Smooth muscle cell (in vitro differentiated cells): Measurements from ENCODE around the gene ADGRF5. TPM values are rescaled to one million over a fixed set of nuclear protein-coding genes. Genes with fewer than 3 reads are reported as not detected.

Experiments
- DNase-seq: peaks from one replicate; lab custom pipeline; 2025; ENCODE audit not compliant: unreplicated experiment; lab: John Stamatoyannopoulos, UW
- H2AFZ ChIP-seq: fragments of 200-600 bp; sonication (generic); 2 replicates; pipeline ENCODE4 v1.6.0; 2016; ENCODE audit warnings: antibody characterized with exemption, low read depth, mild to moderate bottlenecking
- H3F3A ChIP-seq: fragments of 200-600 bp; sonication (generic); 2 replicates; pipeline ENCODE4 v1.6.0; 2017; ENCODE audit warnings: antibody characterized with exemption, low read depth
- H3K27ac ChIP-seq: fragments of 200-600 bp; sonication (generic); 2 replicates; pipeline ENCODE4 v1.5.1; 2016; ENCODE audit warnings: low read depth, mild to moderate bottlenecking
- H3K27me3 ChIP-seq: fragments of 200-600 bp; sonication (generic); 2 replicates; pipeline ENCODE4 v1.6.1; 2016; ENCODE audit warnings: low read depth, mild to moderate bottlenecking
- H3K36me3 ChIP-seq: fragments of 200-600 bp; sonication (generic); 2 replicates; pipeline ENCODE4 v1.5.1; 2016; ENCODE audit warnings: low read depth
- H3K4me1 ChIP-seq: fragments of 200-600 bp; sonication (generic); 2 replicates; pipeline ENCODE4 v1.5.1; 2016; ENCODE audit warnings: low read depth
- H3K4me2 ChIP-seq: fragments of 200-600 bp; sonication (generic); 2 replicates; pipeline ENCODE4 v1.6.0; 2016; ENCODE audit warnings: mild to moderate bottlenecking
- H3K4me3 ChIP-seq: fragments of 200-600 bp; sonication (generic); 2 replicates; pipeline ENCODE4 v1.5.1; 2016; ENCODE audit warnings: mild to moderate bottlenecking
- H3K79me2 ChIP-seq: fragments of 200-600 bp; sonication (generic); 2 replicates; pipeline ENCODE4 v1.6.0; 2016; ENCODE audit warnings: low read depth, mild to moderate bottlenecking
- H3K9ac ChIP-seq: fragments of 200-600 bp; sonication (generic); 2 replicates; pipeline ENCODE4 v1.6.0; 2016; ENCODE audit warnings: low read depth
- H3K9me3 ChIP-seq: fragments of 200-600 bp; sonication (generic); replicated peaks from 2 replicates; pipeline ENCODE4 v1.5.1; 2016; ENCODE audit warnings: low read depth
- H4K20me1 ChIP-seq: fragments of 200-600 bp; sonication (generic); 2 replicates; pipeline ENCODE4 v1.6.0; 2016; ENCODE audit warnings: low read depth
- WGBS: methylation state at CpG from one replicate; pipeline ENCODE4 v1.1.7; 2016; ENCODE audit warnings: low lambda C conversion rate; 5-methylcytosine and 5-hydroxymethylcytosine counted together
- polyA plus RNA-seq: library from polyadenylated mRNA; unstranded; fragments of >200 nt; fragmentation: Nextera tagmentation; extraction: Ambion mirVana; gene quantifications from 2 replicates; pipeline ENCODE4 v1.2.1, GENCODE V29; 2016
- total RNA-seq: library from RNA; depleted of rRNA; stranded (reverse); fragments of >200 nt; gene quantifications from 2 replicates; pipeline ENCODE4 v1.2.3, GENCODE V29; 2014
- TF ChIP-seq, protein P1 (sequence below): fragments of 200-600 bp; sonication (generic); IDR thresholded peaks from 2 replicates; pipeline ENCODE4 v1.5.1; 2017; ENCODE audit warnings: borderline replicate concordance, mild to moderate bottlenecking, antibody characterized with exemption; ENCODE audit not compliant: insufficient read depth, poor library complexity, severe bottlenecking

Gene ADGRF5
- total and polyA plus RNA-seq, 2 experiments from 2014 or later = 0.13 TPM; not detected in 1

DNA sequence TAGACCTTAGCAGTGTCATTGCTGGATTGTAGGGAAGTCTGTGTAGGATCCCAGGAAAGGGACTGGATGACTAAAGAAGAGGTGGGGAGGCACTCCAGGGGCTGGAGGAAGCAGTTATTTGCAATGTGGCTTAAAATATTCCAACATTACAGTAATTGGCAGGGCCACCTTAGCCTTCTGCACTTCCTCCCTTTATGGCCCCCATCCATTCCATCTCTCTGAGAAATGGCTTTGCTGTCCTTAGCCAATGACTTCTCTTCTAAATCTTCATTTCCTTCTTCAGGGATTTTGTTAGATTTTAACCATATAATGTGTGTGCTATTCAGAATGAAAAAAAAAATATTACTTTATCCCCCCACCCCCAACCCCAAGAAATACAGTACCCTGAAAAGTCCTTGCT lies 6.4 kb downstream of the ADGRF5 start:
- no peaks in the 10 kb centered on the region for H3K79me2 ChIP-seq
- H3K4me2 ChIP-seq = no peak overlapping the region
- H3K9ac ChIP-seq = no peak overlapping the region
- H3K9me3 ChIP-seq = no peaks in the 10 kb centered on the region
- DNase-seq = no peak
- no peak overlapping the region for H3K4me3 ChIP-seq
- no peak overlapping the region for H2AFZ ChIP-seq
- no peaks in the 10 kb centered on the region for H3K36me3 ChIP-seq
- no peaks in the 10 kb centered on the region for H3F3A ChIP-seq
- H3K4me1 ChIP-seq = peaks cover 11% of the 10 kb centered on the region
- TF ChIP-seq, protein P1, sequence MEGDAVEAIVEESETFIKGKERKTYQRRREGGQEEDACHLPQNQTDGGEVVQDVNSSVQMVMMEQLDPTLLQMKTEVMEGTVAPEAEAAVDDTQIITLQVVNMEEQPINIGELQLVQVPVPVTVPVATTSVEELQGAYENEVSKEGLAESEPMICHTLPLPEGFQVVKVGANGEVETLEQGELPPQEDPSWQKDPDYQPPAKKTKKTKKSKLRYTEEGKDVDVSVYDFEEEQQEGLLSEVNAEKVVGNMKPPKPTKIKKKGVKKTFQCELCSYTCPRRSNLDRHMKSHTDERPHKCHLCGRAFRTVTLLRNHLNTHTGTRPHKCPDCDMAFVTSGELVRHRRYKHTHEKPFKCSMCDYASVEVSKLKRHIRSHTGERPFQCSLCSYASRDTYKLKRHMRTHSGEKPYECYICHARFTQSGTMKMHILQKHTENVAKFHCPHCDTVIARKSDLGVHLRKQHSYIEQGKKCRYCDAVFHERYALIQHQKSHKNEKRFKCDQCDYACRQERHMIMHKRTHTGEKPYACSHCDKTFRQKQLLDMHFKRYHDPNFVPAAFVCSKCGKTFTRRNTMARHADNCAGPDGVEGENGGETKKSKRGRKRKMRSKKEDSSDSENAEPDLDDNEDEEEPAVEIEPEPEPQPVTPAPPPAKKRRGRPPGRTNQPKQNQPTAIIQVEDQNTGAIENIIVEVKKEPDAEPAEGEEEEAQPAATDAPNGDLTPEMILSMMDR = no peak
- H3K27me3 ChIP-seq = no peaks in the 10 kb centered on the region
- H3K27ac ChIP-seq = no peak overlapping the region
- no peaks in the 10 kb centered on the region for H4K20me1 ChIP-seq

DNA sequence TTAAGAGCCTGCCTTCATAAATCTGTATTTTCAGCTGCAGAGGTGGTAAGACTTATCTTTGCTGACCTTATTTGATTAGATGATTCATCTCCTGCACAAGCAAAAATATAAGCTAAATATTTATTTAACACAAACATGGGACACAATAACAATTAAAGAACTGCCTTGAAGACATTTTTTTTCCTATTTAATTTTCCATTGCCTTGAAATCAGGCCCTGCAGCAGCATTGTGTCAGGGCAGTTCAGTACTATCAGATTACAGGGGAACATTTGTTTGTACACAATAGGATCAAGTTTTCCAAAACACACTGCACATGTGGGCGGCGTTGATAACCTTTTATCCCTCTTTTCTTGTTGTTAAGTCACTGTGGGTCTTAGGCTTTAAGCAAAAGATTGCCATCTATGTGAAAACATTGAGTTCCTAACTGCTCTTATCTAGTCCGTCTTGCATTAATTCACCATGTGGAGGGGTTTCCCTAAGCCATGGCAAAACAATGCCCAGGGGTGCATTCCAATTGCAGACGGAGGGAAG lies 7.4 kb downstream of the ADGRF5 start:
- H4K20me1 ChIP-seq = no peaks in the 10 kb centered on the region
- DNase-seq = no peak
- H3K27me3 ChIP-seq = no peaks in the 10 kb centered on the region
- H3K27ac ChIP-seq = no peak overlapping the region
- H3K9me3 ChIP-seq = no peaks in the 10 kb centered on the region
- H3K4me3 ChIP-seq = no peak overlapping the region
- TF ChIP-seq, protein P1 = no peak
- no peak overlapping the region for H3K4me2 ChIP-seq
- H3K36me3 ChIP-seq = no peaks in the 10 kb centered on the region
- H3K9ac ChIP-seq = no peak overlapping the region
- WGBS = 67% methylated on average over 4 of the region's 4 CpGs
- no peaks in the 10 kb centered on the region for H3K79me2 ChIP-seq
- H3K4me1 ChIP-seq = peaks cover 14% of the 10 kb centered on the region
- no peaks in the 10 kb centered on the region for H3F3A ChIP-seq
- no peak overlapping the region for H2AFZ ChIP-seq

DNA sequence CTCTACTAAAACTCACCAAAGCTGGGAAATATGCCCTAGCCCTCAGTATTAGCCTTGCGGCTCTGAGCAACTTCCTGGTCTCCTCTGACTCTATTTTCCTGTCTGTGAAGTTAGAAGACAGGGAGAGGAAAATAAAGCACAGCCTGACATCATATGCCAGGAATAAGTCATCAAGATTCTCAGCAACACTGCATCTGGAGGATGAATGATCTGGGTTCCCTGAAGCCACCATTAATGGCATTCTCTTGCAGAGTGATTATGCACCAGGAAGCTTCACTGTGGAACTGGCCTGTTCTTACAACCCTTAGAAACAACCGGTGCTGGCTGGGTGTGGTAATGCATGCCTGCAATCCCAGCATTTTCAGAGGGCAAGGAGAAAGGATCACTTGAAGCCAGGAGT lies 12.4 kb downstream of the ADGRF5 start:
- H3K27me3 ChIP-seq = no peaks in the 10 kb centered on the region
- no peak overlapping the region for H3K4me3 ChIP-seq
- H4K20me1 ChIP-seq = no peaks in the 10 kb centered on the region
- DNase-seq = no peak
- H3K9ac ChIP-seq = no peak overlapping the region
- no peak overlapping the region for H3K4me2 ChIP-seq
- H3K36me3 ChIP-seq = no peaks in the 10 kb centered on the region
- H2AFZ ChIP-seq = peak overlapping the region; percentile 73
- H3K9me3 ChIP-seq = no peaks in the 10 kb centered on the region
- WGBS = 44% methylated on average over 2 of the region's 2 CpGs
- H3F3A ChIP-seq = no peaks in the 10 kb centered on the region
- no peaks in the 10 kb centered on the region for H3K79me2 ChIP-seq
- H3K27ac ChIP-seq = no peak overlapping the region
- peaks cover 17% of the 10 kb centered on the region for H3K4me1 ChIP-seq
- TF ChIP-seq, protein P1 = no peak

DNA sequence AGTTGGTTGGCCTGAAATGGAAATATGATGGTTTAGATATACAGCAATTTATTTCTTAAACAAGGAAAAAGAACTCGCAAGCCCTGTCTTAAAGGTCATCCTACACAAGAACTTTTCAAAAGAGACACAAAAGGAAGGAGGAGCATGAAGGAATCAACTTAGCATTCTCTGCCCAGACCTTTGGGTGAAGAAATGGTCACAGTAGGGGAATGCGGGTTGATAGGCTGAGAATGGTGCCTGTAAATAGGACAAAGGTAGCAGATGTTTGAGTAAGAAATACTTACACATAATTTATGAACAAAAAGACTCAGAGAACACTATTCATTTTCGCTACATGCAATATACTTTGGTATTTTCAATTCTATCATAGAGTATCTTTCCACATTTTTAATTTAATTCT lies 15.0 kb downstream of the ADGRF5 start:
- Histone ChIP-seq H4K20me1 (no peaks in the 10 kb centered on the region), H3K36me3 (no peaks in the 10 kb centered on the region), H3K4me2 (no peak overlapping the region), H3K9me3 (no peaks in the 10 kb centered on the region), H3K27ac (no peak overlapping the region), H3F3A (no peaks in the 10 kb centered on the region), H3K4me1 (peaks cover 11% of the 10 kb centered on the region), H3K9ac (no peak overlapping the region), H3K27me3 (no peaks in the 10 kb centered on the region), H3K4me3 (no peak overlapping the region), H2AFZ (no peak overlapping the region), H3K79me2 (no peaks in the 10 kb centered on the region)
- TF ChIP-seq, protein P1 = no peak
- 95% methylated on average over 3 of the region's 3 CpGs for WGBS
- DNase-seq = no peak
